DOHH2 (cell line): ENCODE results near the gene BMAL2.
A peak's percentile ranks its signal among the peaks of the same experiment; 100 is the strongest.

ENCODE experiments used
- H3F3A ChIP-seq: fragments of 200-600 bp; sonication (generic), shearing (Covaris generic); 2 replicates; pipeline ENCODE4 v1.6.0; 2016; ENCODE audit warnings: antibody characterized with exemption, mild to moderate bottlenecking; ENCODE audit not compliant: control insufficient read depth, insufficient read depth
- H3K27ac ChIP-seq: fragments of 200-600 bp; sonication (generic); 2 replicates; pipeline ENCODE4 v1.5.1; 2014; ENCODE audit warnings: low read depth, mild to moderate bottlenecking, low read length, moderate library complexity
- H3K27me3 ChIP-seq: fragments of 200-600 bp; sonication (generic); 2 replicates; pipeline ENCODE4 v1.6.1; 2014; ENCODE audit warnings: mild to moderate bottlenecking, low read length, mixed read lengths; ENCODE audit not compliant: control insufficient read depth
- H3K36me3 ChIP-seq: fragments of 200-600 bp; sonication (generic); 2 replicates; pipeline ENCODE4 v1.6.1; 2014; ENCODE audit warnings: mild to moderate bottlenecking, low read length, moderate library complexity, mixed read lengths; ENCODE audit not compliant: control insufficient read depth
- H3K4me1 ChIP-seq: fragments of 200-600 bp; sonication (generic); 2 replicates; pipeline ENCODE4 v1.6.1; 2014; ENCODE audit warnings: mild to moderate bottlenecking, low read length, mixed read lengths; ENCODE audit not compliant: control insufficient read depth
- H3K4me2 ChIP-seq: fragments of 200-600 bp; sonication (generic); 2 replicates; pipeline ENCODE4 v1.6.0; 2014; ENCODE audit warnings: mild to moderate bottlenecking, low read length, moderate library complexity
- H3K4me3 ChIP-seq: fragments of 200-600 bp; sonication (generic); 2 replicates; pipeline ENCODE4 v1.5.1; 2014; ENCODE audit warnings: mild to moderate bottlenecking, low read length, mixed read lengths
- H3K79me2 ChIP-seq: fragments of 200-600 bp; sonication (generic); 2 replicates; pipeline ENCODE4 v1.6.1; 2014; ENCODE audit warnings: mild to moderate bottlenecking, low read length, mixed read lengths; ENCODE audit not compliant: control insufficient read depth
- H3K9me2 ChIP-seq: fragments of 200-600 bp; sonication (generic); replicated peaks from 2 replicates; pipeline ENCODE4 v1.6.1; 2014; ENCODE audit warnings: mild to moderate bottlenecking, low read length, mixed read lengths; ENCODE audit not compliant: control insufficient read depth
- H3K9me3 ChIP-seq: fragments of 200-600 bp; sonication (generic); 2 replicates; pipeline ENCODE4 v1.6.1; 2014; ENCODE audit warnings: antibody characterized with exemption, low read length, mixed read lengths; ENCODE audit not compliant: control insufficient read depth, insufficient read depth
- H4K20me1 ChIP-seq: fragments of 200-600 bp; sonication (generic); 2 replicates; pipeline ENCODE4 v1.6.0; 2014; ENCODE audit warnings: low read depth, mild to moderate bottlenecking, antibody characterized with exemption, low read length, moderate library complexity; ENCODE audit not compliant: control insufficient read depth, insufficient read depth
- CTCF ChIP-seq: fragments of 200-600 bp; sonication (generic); IDR thresholded peaks from one replicate; pipeline ENCODE4 v1.5.1; 2014; ENCODE audit warnings: antibody characterized with exemption, mild to moderate bottlenecking, low read depth, low read length; ENCODE audit not compliant: poor library complexity, severe bottlenecking
- EZH2phosphoT487 ChIP-seq: fragments of 200-600 bp; sonication (generic); IDR thresholded peaks from 2 replicates; pipeline ENCODE4 v1.6.1; 2017; ENCODE audit warnings: borderline replicate concordance, mild to moderate bottlenecking, antibody characterized with exemption, low read length, moderate library complexity, mixed read lengths

BMAL2 gene

GRCh38 chr12:27331927-27332324, 710 bp upstream of the BMAL2 start:
- Histone ChIP-seq H3K79me2 (peaks cover 10% of the 10 kb centered on the region), H3K27me3 (peaks cover 26% of the 10 kb centered on the region), H3K4me3 (peak overlapping the region; percentile 74), H3K27ac (no peak overlapping the region), H3K9me3 (no peaks in the 10 kb centered on the region), H3K36me3 (no peaks in the 10 kb centered on the region), H3K4me1 (peaks cover 24% of the 10 kb centered on the region), H3K9me2 (no peaks in the 10 kb centered on the region), H4K20me1 (no peaks in the 10 kb centered on the region), H3F3A (no peaks in the 10 kb centered on the region; the same call in 1 of the 2 replicates), H3K4me2 (peak overlapping the region; percentile 91)
- TF ChIP-seq EZH2phosphoT487 (no peak), CTCF (no peak)

GRCh38 chr12:27332407-27332713, 276 bp upstream of the BMAL2 start:
- no peaks in the 10 kb centered on the region for H4K20me1 ChIP-seq
- H3K27ac ChIP-seq: no peak overlapping the region
- TF ChIP-seq CTCF (no peak), EZH2phosphoT487 (no peak; the same call in 1 of the 2 replicates)
- peak overlapping the region; percentile 91 for H3K4me2 ChIP-seq
- no peaks in the 10 kb centered on the region; the same call in 1 of the 2 replicates for H3F3A ChIP-seq
- peaks cover 10% of the 10 kb centered on the region for H3K79me2 ChIP-seq
- no peaks in the 10 kb centered on the region for H3K9me2 ChIP-seq
- H3K27me3 ChIP-seq: peaks cover 26% of the 10 kb centered on the region
- H3K4me1 ChIP-seq: peaks cover 24% of the 10 kb centered on the region
- H3K4me3 ChIP-seq: peak overlapping the region; percentile 74
- H3K36me3 ChIP-seq: no peaks in the 10 kb centered on the region
- H3K9me3 ChIP-seq: no peaks in the 10 kb centered on the region

GRCh38 chr12:27333403-27334009, 870 bp downstream of the BMAL2 start:
- Histone ChIP-seq H3K79me2 (peaks cover 10% of the 10 kb centered on the region), H3K9me2 (no peaks in the 10 kb centered on the region), H4K20me1 (no peaks in the 10 kb centered on the region), H3K4me1 (peaks cover 24% of the 10 kb centered on the region), H3K4me3 (peak overlapping the region; percentile 74), H3K9me3 (no peaks in the 10 kb centered on the region), H3K27ac (no peak overlapping the region), H3K4me2 (peak overlapping the region; percentile 91), H3K36me3 (no peaks in the 10 kb centered on the region), H3F3A (no peaks in the 10 kb centered on the region; the same call in 1 of the 2 replicates), H3K27me3 (peaks cover 26% of the 10 kb centered on the region)
- TF ChIP-seq EZH2phosphoT487 (no peak; the same call in 1 of the 2 replicates), CTCF (no peak)
